ENCODE results near the gene SLC7A5. TPM values are rescaled to one million over a fixed set of nuclear protein-coding genes. Genes with fewer than 3 reads are reported as not detected.

SLC7A5 gene
- polyA plus RNA-seq, 2 of the 4 experiments (the other 2 are of a cell fraction): 265 to 972 TPM

- TF ChIP-seq ZFP36 (IDR thresholded peaks at IDR 0.05; ENCODE audit: borderline replicate concordance, partially characterized antibody): no peak
- TF ChIP-seq ZNF302 (CRISPR knock-in tag; IDR thresholded peaks at IDR 0.05): peak; percentile 90
- peak; percentile 93 for TF ChIP-seq HOXB5 (CRISPR knock-in tag; IDR thresholded peaks at IDR 0.05)
- TF ChIP-seq FOSL2 (IDR thresholded peaks at IDR 0.05): no peak
- no peak for TF ChIP-seq FOSL2 (CRISPR knock-in tag; IDR thresholded peaks at IDR 0.05)
- TF ChIP-seq CTCF (IDR thresholded peaks at IDR 0.05): no peak
- TF ChIP-seq, protein P1, sequence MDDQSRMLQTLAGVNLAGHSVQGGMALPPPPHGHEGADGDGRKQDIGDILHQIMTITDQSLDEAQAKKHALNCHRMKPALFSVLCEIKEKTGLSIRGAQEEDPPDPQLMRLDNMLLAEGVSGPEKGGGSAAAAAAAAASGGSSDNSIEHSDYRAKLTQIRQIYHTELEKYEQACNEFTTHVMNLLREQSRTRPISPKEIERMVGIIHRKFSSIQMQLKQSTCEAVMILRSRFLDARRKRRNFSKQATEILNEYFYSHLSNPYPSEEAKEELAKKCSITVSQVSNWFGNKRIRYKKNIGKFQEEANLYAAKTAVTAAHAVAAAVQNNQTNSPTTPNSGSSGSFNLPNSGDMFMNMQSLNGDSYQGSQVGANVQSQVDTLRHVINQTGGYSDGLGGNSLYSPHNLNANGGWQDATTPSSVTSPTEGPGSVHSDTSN (IDR thresholded peaks at IDR 0.05): no peak
- no peak for TF ChIP-seq NR3C1 (IDR thresholded peaks at IDR 0.05)
- no peak for TF ChIP-seq FOSB (CRISPR knock-in tag; IDR thresholded peaks at IDR 0.05)
- peak; percentile 68; the same call in 1 of the 2 replicates for TF ChIP-seq HEYL (CRISPR knock-in tag; IDR thresholded peaks at IDR 0.05)
- no peak for TF ChIP-seq KDM1A (IDR thresholded peaks at IDR 0.05; ENCODE audit: low read depth)
- TF ChIP-seq RAD21 (conservative IDR thresholded peaks at IDR 0.05 in 1 of 2, IDR thresholded peaks at IDR 0.05 in 1 of 2): no peak
- no peak for TF ChIP-seq NPAS2 (CRISPR knock-in tag; IDR thresholded peaks at IDR 0.05; ENCODE audit: borderline replicate concordance)
- TF ChIP-seq TFCP2L1 (CRISPR knock-in tag; IDR thresholded peaks at IDR 0.05): no peak
- peak; percentile 50; the same call in 1 of the 2 replicates for TF ChIP-seq MAX (IDR thresholded peaks at IDR 0.05)
- TF ChIP-seq, protein P2, sequence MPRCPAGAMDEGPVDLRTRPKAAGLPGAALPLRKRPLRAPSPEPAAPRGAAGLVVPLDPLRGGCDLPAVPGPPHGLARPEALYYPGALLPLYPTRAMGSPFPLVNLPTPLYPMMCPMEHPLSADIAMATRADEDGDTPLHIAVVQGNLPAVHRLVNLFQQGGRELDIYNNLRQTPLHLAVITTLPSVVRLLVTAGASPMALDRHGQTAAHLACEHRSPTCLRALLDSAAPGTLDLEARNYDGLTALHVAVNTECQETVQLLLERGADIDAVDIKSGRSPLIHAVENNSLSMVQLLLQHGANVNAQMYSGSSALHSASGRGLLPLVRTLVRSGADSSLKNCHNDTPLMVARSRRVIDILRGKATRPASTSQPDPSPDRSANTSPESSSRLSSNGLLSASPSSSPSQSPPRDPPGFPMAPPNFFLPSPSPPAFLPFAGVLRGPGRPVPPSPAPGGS (IDR thresholded peaks at IDR 0.05): no peak
- no peak for TF ChIP-seq KDM5A (IDR thresholded peaks at IDR 0.05)
- no peak for TF ChIP-seq GATA3 (IDR thresholded peaks at IDR 0.05; ENCODE audit: borderline replicate concordance)
- no peak for TF ChIP-seq HDAC2 (IDR thresholded peaks at IDR 0.05)
- no peak for TF ChIP-seq JUNB (IDR thresholded peaks at IDR 0.05)
- no peak for TF ChIP-seq RNF2 (IDR thresholded peaks at IDR 0.05; ENCODE audit: borderline replicate concordance, low read depth)
- TF ChIP-seq TP53 (CRISPR knock-in tag; IDR thresholded peaks at IDR 0.05): peak; percentile 46; the same call in 1 of the 2 replicates
- peak; percentile 90 for TF ChIP-seq EHF (CRISPR knock-in tag; IDR thresholded peaks at IDR 0.05)
- peak; percentile 81 for TF ChIP-seq FOXS1 (CRISPR knock-in tag; IDR thresholded peaks at IDR 0.05)
- no peak for TF ChIP-seq RARB (CRISPR knock-in tag; IDR thresholded peaks at IDR 0.05)
- TF ChIP-seq SREBF2 (IDR thresholded peaks at IDR 0.05): no peak
- TF ChIP-seq MAZ (IDR thresholded peaks at IDR 0.05; ENCODE audit: borderline replicate concordance, low read depth, low read length): no peak
- TF ChIP-seq CBX8 (IDR thresholded peaks at IDR 0.05): no peak
- no peak for TF ChIP-seq ZC3H11A (IDR thresholded peaks at IDR 0.05)
- no peak for TF ChIP-seq MYC (IDR thresholded peaks at IDR 0.05; ENCODE audit: borderline replicate concordance, low read length)
- no peak for TF ChIP-seq CHD4 (IDR thresholded peaks at IDR 0.05; ENCODE audit: borderline replicate concordance)
Measured at GRCh38 chr16:87784812-87785211, 84.5 kb downstream of the SLC7A5 start (continued).

Measured in A549 (cell line).